Measurements from ENCODE around the gene OR10AD1. TPM values are rescaled to one million over a fixed set of nuclear protein-coding genes. Genes with fewer than 3 reads are reported as not detected.
"Not testable (repeated sequence)": the region's sequence is repeated elsewhere in the genome, so short reads cannot be mapped to it uniquely, and the experiment has no call there.

The OR10AD1 gene
- total RNA-seq, 1 donor from 2014 or later: not detected

- DNase-seq (ENCODE audit: low read depth): no peak
- TF ChIP-seq CTCF (conservative IDR thresholded peaks at IDR 0.05; ENCODE audit: low read depth, low read length): no peak
- no peak overlapping the region for H3K4me3 ChIP-seq (ENCODE audit: low read depth, low read length)
These were observed 17.6 kb upstream of the OR10AD1 start for GRCh38 chr12:48220701-48221100.

- H3K4me3 ChIP-seq (ENCODE audit: low read depth, low read length): no peak overlapping the region
- no peak for TF ChIP-seq CTCF (conservative IDR thresholded peaks at IDR 0.05; ENCODE audit: low read depth, low read length)
- no peak for DNase-seq (ENCODE audit: low read depth)
These were observed 16.5 kb upstream of the OR10AD1 start for GRCh38 chr12:48219631-48220030.

GRCh38 chr12:48216785-48217184, 13.7 kb upstream of the OR10AD1 start:
- TF ChIP-seq CTCF (conservative IDR thresholded peaks at IDR 0.05; ENCODE audit: low read depth, low read length): no peak

GRCh38 chr12:48209495-48209894, 6.4 kb upstream of the OR10AD1 start:
- not testable (repeated sequence) for DNase-seq (ENCODE audit: low read depth); H3K4me3 ChIP-seq (ENCODE audit: low read depth, low read length)

More at GRCh38 chr12:48216785-48217184, 13.7 kb upstream of the OR10AD1 start:
- H3K4me3 ChIP-seq (ENCODE audit: low read depth, low read length): no peak overlapping the region
- DNase-seq (ENCODE audit: low read depth): no peak

- H3K4me3 ChIP-seq (ENCODE audit: low read depth, low read length): no peak overlapping the region
- DNase-seq (ENCODE audit: low read depth): no peak
These were observed 326 bp downstream of the OR10AD1 start for GRCh38 chr12:48202766-48203165.

GRCh38 chr12:48201516-48201915, 1.6 kb downstream of the OR10AD1 start:
- TF ChIP-seq CTCF (conservative IDR thresholded peaks at IDR 0.05; ENCODE audit: low read depth, low read length): no peak
- no peak overlapping the region for H3K4me3 ChIP-seq (ENCODE audit: low read depth, low read length)
- DNase-seq (ENCODE audit: low read depth): no peak

More at GRCh38 chr12:48202766-48203165, 326 bp downstream of the OR10AD1 start:
- TF ChIP-seq CTCF (conservative IDR thresholded peaks at IDR 0.05; ENCODE audit: low read depth, low read length): no peak

GRCh38 chr12:48201091-48201490, 2.0 kb downstream of the OR10AD1 start:
- H3K4me3 ChIP-seq (ENCODE audit: low read depth, low read length): no peak overlapping the region
- TF ChIP-seq CTCF (conservative IDR thresholded peaks at IDR 0.05; ENCODE audit: low read depth, low read length): no peak
- DNase-seq (ENCODE audit: low read depth): no peak

Data from epithelial cell of proximal tubule (primary cell).